NCI-H526 (cell line): Measurements from ENCODE around the gene POU6F2.

Experiments used
- DNase-seq, 2 experiments: peaks; one replicate each; lab custom pipeline; 2025; lab: John Stamatoyannopoulos, UW

POU6F2 gene

DNA sequence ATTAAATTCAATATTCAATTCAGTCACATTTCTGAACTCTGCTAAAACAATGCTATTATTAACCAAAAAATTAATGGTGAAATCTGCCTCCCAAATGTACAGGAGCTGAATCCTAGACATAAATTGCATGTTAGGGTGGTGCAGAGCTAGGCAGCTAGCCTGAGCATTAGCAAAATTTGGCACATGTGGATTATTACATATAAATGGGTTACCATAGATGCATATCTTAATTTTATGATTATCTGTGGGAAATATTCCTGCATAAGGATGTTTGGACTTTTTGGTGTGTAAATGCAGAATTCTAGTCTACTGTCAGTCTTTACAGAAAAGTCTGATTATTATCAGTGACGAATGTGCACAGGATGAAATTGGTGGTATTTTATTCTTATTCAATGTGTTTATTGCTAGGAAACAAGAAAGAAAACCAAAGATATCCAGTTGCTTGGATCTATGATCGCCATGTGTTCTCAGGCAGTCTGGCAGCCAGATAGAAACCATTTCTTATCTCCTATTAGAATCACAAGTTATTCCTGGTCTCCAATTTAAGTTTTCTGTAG lies 150.7 kb downstream of the POU6F2 start:
- no peak for DNase-seq

DNA sequence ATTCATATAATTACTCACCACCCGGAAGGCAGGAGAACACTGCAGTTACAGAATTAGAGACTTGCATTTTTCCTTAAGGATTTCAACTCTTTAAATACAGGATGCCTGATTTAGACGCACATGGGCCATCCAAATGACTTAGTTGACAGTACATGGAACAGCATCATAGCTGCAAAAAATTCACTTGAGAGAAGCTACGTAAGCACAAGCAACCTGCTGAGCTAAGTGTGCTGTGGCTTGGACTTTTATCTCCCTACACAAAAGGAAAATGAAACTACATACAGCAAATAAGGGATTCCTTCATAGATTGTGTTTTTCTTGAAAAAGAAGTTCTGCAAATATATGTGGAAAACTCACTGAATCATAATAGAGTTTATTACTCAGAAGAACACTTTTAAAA lies 152.6 kb downstream of the POU6F2 start:
- no peak for DNase-seq

DNA sequence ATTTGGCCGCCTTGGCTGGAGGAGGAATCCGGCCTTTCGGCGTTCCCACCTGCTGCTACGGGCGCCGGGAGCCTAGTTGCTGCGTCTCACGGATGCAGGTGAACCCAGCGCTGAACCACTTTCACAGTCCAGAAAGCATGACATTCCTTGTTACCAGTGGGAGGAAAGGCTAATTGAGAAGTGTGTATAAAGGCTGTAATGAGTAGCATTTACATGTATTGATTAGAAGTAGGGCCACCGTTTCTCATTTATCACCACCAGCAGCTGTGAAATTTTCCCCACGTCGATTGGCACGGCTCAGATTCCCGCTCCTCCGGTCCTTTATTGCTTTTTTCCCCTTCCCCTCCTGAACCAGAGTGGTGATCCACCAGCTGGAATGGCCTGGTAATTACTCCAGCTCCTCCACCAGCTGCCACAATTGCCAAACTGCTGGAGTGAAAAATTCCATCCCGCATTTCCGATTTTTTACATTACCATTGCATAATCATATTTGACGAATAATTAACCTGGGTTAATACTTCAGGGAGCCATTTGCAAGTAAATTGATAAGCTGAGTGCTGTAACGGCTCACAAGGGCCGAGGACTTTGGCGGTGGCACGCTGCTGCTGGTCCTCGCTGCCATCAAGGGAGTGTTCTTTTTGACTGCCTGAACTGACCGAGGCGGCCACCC lies 153.3 kb downstream of the POU6F2 start:
- DNase-seq, result peak; percentile 27 to 81

DNA sequence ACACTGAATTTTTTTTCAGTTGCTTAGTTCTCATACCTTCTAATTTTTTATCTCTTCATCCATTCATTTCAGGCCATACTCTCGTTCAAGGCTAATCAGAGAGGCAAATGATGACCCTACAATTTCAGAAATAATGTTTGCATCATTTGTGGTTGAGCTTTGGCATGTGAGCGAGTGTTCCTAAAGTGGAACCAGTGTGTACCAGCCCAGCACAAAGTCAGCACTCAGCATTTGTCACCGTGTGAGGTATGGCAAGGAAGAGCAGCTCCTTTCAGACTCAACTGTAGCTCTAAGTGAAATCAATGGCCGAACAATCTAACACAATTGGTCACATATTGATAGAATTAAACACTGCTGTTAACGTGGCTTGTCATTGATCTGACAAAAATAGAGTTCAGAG lies 154.6 kb downstream of the POU6F2 start:
- no peak for DNase-seq

DNA sequence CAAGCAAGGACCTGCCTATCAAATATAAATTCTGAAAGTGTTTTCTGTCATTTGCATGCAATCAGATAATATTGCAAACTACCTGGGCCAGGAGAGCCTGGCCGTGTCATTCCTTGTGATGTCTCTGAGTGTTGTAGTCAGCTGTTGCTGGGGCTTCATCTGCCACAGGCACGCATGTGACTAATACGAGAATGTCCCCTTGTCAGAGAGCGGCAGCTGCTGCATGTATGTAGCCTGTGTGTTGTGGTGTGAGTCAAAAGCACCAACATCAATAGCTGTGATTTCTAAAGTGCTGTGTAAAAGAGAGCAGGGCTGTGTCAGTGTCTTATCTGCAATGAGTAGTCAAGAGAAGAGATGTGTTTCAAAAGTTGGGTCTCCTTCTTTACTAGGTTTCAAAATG lies 155.4 kb downstream of the POU6F2 start:
- peak; percentile 70 to 75 for DNase-seq

DNA sequence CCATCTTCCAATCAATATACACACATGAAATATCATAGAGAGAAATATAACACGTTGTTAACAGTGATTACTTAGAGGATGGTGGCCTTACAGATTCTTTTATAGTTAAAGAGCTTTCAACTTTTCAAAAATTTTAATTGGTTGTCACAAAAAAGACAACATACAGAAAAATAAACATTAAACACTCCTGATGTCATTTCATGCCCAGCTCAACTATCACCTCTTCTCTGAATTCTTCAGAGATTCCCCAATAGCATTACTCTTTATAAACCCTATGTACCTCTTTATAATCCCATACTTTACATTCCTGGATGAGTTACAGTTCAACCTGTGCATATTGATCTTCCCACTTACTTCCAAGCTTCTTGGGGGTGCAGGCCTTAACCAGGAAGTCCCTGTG lies 159.8 kb downstream of the POU6F2 start:
- DNase-seq, result no peak

DNA sequence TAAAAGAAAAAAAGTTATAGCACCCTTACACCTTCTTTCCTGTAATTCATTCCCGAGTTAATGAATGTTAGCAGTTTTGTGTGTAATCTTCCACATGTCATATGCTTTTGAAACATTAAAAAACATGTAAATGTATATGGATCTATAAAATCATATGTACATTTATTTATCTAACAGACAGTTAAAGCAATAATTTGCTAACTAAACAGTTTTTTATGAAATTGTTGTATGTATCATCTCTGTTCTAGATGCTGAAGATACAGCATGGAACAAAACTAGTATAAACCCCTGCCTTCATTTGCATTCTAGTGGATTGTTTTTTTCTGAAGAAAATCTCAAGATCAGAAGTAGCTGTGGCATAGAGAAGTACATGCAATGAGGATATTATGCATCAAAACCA lies 165.0 kb downstream of the POU6F2 start:
- DNase-seq, result no peak

DNA sequence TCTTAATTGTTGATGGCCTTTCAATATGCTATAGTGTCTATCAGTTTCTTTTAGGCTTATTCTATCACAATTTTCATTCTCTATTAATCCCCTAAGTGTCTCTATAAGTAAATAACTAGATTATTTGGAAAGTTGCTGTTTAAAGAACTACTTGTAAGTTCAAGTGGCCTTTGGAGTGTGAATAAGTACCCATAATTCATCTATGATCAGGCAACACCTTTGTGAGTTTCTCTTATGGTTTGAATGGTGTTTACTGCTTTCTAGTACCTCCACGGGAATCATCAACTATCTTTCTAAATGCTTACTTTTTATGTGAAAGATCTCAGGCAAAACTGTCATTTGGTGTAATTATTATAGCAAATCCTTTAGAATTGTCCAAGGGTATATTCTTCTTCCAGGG lies 166.7 kb downstream of the POU6F2 start:
- no peak for DNase-seq

DNA sequence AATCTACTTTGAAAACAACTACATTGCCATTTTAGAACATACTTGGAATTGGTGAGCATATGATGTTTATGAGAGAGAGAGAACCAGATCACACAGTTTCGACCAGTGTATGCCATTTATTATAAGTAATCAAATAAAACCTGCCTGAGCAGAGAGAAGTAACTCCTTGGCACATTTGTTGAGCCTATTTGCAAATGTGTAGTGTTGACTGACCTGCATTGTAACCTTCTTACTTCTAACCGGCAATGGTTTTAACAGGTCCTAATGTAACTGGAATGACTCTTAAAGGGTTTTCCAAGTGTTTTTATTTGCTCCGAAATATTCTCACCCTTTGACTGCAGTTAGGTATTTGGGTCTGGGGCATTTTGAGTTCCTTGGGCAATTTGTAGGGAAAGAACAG lies 167.6 kb downstream of the POU6F2 start:
- no peak for DNase-seq

DNA sequence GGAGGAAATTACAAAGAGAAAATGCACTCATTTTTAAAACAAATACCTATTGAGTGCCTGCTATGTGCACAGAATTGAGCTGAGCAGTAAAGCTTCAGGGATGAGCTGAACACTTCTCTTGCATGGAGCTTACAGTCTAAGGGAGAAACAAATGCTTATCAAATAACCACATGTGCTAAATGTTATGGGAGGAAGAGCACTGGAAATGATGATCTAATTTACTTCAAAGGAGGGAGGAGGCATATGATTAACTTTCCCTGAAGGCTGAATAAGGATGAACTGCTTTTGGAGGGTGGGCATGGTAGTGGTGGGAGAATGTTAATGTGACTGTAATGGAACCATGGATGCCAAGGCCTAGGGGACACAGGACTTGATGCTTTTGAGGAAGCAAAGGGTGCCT lies 168.2 kb downstream of the POU6F2 start:
- DNase-seq, result no peak

DNA sequence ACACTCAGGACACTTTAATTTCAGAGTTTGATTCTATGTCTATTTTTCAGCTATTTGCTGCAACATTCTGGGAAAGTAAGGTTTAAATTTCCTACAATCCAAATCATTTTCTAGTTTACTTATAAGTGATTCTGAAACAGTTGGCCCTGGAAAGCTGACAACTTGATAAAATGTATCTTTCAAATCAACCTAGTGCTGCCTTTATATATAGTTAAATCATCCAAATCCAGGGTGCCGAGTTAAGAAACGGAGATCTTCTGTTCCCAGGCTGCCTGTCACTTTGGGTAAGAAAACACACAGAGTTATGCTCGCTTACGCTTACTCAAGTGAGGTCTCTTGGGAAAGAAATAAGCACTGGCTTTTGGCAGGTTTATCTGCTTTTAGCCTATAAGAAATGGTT lies 175.0 kb downstream of the POU6F2 start:
- no peak for DNase-seq

DNA sequence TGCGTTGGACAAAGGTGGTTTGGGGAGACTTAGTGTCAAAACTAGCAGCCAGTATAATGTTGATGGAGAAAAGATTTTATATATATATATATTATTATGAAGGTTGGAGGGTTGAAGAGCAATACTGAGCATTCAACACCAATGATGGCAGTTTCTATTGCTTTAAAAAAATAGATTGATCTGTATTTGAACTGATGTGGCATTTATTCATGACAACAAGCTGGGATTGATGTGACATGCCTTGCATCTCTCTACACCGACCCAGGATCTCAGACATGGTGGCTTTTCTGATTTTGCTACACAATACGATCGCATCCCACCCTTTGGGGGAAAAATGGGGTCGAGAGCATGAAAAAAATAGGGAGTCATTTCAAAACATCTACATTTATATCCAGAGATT lies 175.4 kb downstream of the POU6F2 start:
- DNase-seq, result no peak

DNA sequence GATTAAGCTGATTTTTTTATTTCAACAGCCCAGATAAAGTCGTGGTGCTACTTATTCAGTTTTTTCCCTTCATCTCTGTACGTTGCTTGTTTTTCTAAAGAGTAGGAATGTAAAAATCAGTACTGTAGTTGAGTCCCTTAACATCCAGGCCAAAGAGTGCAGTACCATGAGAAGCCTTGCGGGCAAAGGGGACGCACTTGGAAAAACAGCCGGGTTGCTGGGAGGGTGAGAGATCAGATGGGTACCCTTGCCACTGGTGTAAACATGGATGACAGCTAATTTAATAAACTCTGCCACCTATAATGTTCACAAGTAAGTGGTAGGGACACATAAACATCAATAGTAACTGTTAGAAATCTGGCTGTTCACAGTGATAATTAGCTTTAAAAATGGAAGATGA lies 175.9 kb downstream of the POU6F2 start:
- DNase-seq, result no peak

DNA sequence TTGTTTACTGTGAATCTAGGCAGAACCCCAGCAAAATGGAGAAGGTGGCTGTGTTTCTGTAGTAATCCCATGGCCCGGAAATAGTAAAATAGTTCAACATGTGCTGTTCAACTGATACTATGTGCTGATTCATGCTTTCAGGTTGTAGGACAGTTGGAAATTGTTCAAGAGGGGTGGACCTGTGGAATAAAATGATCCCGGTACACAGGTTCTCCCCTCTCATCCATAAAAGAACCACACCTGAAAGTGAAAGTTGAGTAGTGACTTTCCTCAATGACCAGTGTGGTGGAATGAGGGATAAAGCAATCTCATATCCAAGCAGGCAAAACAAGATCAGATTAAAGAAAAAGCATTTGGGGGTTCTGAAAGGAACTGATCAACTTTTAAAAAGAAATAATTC lies 177.1 kb downstream of the POU6F2 start:
- DNase-seq, result no peak

DNA sequence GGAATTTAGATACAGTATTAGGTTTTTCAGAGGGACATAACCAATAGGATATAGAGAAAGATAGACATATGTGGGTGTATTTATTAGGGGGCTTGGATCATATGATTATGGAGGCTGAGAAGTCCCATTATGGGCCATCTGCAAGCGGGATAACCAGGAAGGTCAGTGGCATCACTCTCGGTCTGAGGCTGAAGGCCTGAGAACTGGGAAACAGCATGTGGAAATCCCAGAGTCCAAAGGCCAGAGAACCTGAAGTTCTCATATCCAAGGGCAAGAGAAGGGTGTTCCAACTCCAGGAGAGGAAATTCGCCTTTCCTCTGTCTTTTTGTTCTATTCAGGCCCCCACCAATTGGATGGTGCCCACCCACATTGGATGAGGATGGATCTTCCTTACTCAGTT lies 180.7 kb downstream of the POU6F2 start:
- no peak for DNase-seq

DNA sequence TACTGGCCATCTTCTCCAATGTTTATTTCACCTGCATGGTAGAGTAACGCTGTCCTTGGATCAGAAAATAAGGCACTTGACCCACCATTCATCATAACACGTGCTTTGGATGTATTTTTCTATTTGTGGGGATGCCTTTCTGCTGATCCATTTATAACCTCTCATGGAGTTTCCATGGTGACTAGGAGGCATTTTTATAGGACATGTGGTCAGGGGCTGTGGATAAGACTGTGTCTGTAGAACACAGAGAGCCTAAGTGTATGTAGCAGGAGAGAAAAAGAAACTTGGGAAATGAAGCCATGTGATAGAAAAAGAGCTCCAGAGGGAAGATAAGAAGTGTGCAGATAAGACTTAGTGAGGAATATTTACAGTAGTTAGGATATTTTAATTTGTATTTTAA lies 184.2 kb downstream of the POU6F2 start:
- DNase-seq, result no peak

DNA sequence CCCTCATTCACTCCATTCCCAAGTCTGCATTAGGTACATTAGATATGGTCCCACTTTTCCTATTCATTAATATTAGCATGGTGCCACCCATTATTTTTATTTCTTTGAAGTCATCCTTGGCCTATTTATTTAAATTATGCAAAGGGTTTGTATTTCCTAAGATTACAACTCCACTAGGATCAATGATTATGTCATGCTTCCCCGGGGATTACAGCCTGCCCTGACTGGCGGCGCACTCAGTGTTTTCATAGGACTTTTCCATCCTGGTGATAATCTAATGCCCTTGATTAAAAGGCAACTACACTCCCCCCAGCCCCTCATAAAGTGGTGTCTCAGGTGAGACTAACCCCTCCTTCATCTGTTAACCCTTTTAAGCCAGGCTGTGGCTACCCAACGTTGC lies 187.2 kb downstream of the POU6F2 start:
- DNase-seq, result no peak

DNA sequence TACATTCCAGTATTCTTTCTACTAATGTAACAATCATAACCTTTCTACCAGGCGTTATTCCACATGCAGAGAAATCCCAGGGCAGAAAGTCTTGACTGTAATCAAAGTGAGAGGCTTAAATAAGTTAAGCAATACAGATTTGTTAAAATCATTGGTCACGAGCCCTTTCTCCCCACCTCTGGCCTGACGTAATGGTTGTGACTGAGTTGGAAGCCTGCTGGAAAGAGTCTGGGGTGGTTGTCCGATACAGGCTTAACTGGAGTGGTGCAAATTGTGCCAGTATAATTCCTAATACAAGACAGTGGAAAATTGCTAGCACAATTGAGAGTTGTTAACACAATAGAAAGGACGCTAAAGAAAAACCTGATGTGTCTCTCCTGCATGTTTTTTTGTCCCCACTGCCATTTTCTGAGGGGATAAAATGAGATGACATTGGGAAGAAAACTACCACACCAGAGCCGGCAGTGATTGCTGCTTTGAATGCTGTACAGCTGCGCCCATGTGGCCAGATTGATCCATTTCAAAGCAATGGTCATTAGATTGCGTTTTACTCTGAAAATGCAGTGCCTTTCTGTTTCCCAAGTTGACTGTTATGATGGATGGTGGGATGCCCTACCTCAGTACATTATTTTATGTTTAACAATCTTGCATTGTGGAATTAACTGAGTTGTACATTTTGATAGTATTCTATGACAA lies 190.8 kb downstream of the POU6F2 start:
- no peak for DNase-seq

DNA sequence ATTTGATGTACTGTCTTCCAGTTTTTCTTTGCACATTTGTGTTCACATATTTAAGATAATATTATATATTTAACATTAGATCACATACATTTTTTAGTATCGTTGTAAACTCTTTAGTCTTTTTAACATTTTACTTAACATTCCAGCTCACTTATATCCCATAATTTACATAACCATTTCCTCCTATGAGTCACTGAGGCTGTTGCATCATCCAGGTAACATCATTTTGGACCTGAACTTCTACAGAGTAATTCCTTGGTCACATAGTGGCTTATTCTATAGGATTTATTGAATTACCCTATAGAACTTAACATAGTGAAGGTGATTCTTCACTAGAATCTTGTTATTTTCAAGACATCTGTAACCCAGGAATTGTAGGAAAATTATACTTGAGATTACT lies 194.4 kb downstream of the POU6F2 start:
- no peak for DNase-seq

DNA sequence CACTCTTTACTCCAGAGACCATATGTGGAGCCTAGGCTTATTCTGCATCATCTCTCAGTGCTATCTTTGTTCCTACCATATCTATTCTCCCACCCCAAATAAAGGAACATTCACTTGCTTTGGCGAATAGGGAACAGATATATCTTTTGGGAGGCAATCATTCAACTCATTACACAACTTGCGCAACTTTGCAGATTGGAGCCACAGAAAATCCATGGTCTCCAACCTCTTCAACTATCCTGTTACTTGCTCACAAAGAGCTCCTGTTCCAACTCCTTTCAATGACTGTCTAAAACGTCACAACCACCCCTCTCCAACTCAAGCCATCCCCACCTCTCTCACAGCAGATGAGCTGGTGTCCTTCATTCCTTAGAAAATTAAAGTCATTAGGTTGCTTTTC lies 203.7 kb downstream of the POU6F2 start:
- no peak for DNase-seq

DNA sequence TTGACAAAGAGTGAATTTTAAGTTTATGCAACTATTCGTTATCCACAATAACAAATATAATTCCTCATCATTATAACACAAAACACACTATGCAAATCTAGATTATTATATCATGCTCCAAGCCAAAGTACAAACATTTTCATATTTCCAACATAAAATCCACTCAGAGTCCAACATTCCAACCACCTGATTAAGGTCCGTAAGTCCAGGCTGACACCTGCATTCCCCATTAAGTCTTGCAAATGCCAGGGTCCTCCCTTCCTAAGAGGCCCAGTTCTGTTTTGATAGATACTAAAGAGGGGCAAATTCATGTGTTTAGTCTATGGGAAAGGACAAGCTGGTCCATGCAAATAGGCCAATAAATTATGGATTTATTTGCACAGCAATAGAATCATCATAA lies 206.1 kb downstream of the POU6F2 start:
- DNase-seq, result peak; percentile 43 to 62

DNA sequence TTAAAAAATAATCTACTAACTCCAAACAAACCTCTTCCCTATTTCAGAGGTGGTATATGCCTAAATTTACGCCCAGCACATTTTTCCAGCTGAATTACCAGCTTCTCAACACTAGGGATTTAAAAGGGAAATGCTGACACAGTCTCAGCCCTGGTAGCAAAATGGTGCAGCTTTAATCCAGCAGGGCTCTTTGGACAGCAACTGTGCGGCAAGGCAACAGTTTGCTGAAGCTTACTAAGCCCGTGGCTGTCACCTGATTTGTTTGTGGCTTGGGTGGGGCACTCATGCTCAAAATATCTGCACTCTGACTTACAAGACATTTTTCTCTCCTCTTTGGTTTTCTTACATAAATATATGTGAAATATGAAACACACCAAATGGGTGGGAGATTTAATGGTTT lies 206.7 kb downstream of the POU6F2 start:
- peak; percentile 53 to 73 for DNase-seq

DNA sequence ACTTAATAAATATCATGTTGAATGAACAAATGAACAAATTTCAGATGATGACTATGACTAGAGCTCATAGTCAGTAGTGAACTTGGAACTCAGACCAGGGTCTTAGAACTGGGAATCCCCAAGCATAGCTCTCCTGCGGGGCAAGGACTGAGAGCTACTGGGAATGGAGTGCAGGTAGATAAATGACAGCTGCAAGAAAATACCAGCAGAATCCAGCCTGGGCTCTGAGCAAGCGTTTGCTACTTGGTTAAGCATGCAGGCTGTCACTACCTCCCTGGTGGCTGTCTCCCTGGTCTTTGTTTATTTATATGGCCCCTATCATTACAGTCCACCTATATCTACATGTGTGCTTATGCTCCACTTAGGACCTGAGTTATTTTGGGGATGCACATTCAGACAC lies 208.4 kb downstream of the POU6F2 start:
- DNase-seq, result no peak

DNA sequence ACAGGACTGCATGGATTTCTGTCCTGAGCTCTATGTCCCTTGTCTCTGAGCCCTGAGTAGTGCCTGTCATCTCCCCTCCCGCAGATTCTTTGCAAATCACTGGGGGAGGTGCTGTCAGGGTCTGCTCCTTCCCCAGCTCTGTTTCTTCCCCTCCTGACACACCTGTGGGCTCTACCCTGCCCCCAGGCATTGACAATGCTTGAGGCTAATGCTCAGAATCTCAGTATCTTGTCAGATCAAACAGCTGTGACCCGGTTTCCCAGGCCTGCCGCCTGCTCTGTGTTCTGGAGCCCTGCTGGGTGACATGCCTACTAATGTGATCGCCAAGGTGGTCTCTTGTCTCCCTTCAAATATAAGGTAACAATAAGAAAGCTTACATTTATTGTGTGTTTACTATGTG lies 209.0 kb downstream of the POU6F2 start:
- no peak for DNase-seq
